Measurements from ENCODE around the gene ZEB1.

- TF ChIP-seq CTCF (IDR thresholded peaks at IDR 0.05; ENCODE audit: low read depth, low read length, poor library complexity, severe bottlenecking) = peak; percentile 34
- no peak for TF ChIP-seq EZH2phosphoT487 (IDR thresholded peaks at IDR 0.05; ENCODE audit: borderline replicate concordance, low read length)
Observed at GRCh38 chr10:31467791-31468535, 148.9 kb downstream of the ZEB1 start.

All from DOHH2 (cell line).